22Rv1 (cell line): ENCODE results near the gene PLTP.

Experiments
- H3K27ac ChIP-seq: fragments of 450-650 bp; 2 replicates; pipeline ENCODE4 v1.5.1; 2017
- CTCF ChIP-seq: fragments of 450-650 bp; IDR thresholded peaks from 2 replicates; pipeline ENCODE4 v1.5.1; 2017; ENCODE audit warnings: mild to moderate bottlenecking
- ZFX ChIP-seq: fragments of 450-650 bp; IDR thresholded peaks from 2 replicates; pipeline ENCODE4 v1.6.1; 2017; ENCODE audit warnings: antibody characterized with exemption, borderline replicate concordance

The PLTP gene

GRCh38 chr20:45857882-45858216 lies 54.1 kb downstream of the PLTP start:
- H3K27ac ChIP-seq = peak overlapping the region; percentile 72

GRCh38 chr20:45857114-45857881 lies 54.7 kb downstream of the PLTP start, which contains the start of the genes ACOT8 and ZSWIM3:
ACOT8 (minus strand) TSS chr20:45857392; CDS start chr20:45857315, 77 bp downstream.
ZSWIM3 (plus strand) TSS chr20:45857614; CDS start chr20:45857826, 212 bp downstream.
- TF ChIP-seq CTCF (no peak), ZFX (no peak)
- peak within 1 kb of the TSS; percentile 72 for H3K27ac ChIP-seq

More at GRCh38 chr20:45857882-45858216, 54.1 kb downstream of the PLTP start:
- TF ChIP-seq CTCF (no peak), ZFX (no peak)

- TF ChIP-seq ZFX (no peak), CTCF (no peak)
These were observed 58.5 kb downstream of the PLTP start for GRCh38 chr20:45853484-45853883.

GRCh38 chr20:45852326-45852725 lies 59.6 kb downstream of the PLTP start:
- TF ChIP-seq CTCF (no peak), ZFX (no peak)
- no peak overlapping the region for H3K27ac ChIP-seq

More at GRCh38 chr20:45853484-45853883, 58.5 kb downstream of the PLTP start:
- 0 out of 2 replicates have a peak overlapping the region, but pooled peaks have one; percentile 15 for H3K27ac ChIP-seq

GRCh38 chr20:45851501-45851900 lies 60.5 kb downstream of the PLTP start:
- no peak overlapping the region for H3K27ac ChIP-seq
- TF ChIP-seq ZFX (no peak), CTCF (no peak)

GRCh38 chr20:45850926-45851325 lies 61.0 kb downstream of the PLTP start:
- TF ChIP-seq CTCF = no peak
- TF ChIP-seq ZFX = no peak
- no peak overlapping the region for H3K27ac ChIP-seq

GRCh38 chr20:45850238-45850637 lies 61.7 kb downstream of the PLTP start:
- H3K27ac ChIP-seq = no peak overlapping the region
- TF ChIP-seq CTCF = no peak
- no peak for TF ChIP-seq ZFX
